Endothelial cell of umbilical vein (primary cell): ENCODE results near the gene MAN1A1. TPM values are rescaled to one million over a fixed set of nuclear protein-coding genes. Genes with fewer than 3 reads are reported as not detected.

ENCODE experiments used
- BruUV-seq: library from RNA; stranded (reverse); fragments of 400-500 nt; replicated peaks from 2 replicates; lab custom pipeline; 2021; lab: Mats Ljungman, UMichigan
- CTCF ChIA-PET: fragments of 300-600, 350-600 bp; sonication (Branson Sonifier 250); formaldehyde crosslinking; loops from one replicate; lab custom pipeline; 2021; ENCODE audit warnings: antibody characterized with exemption, inconsistent platforms; lab: Charles Lee
- POLR2A ChIA-PET: fragments of 300-600, 350-600 bp; sonication (Branson Sonifier 250); formaldehyde crosslinking; loops from one replicate; lab custom pipeline; 2021; ENCODE audit warnings: antibody characterized with exemption, inconsistent platforms; lab: Charles Lee
- DNase-seq: peaks from one replicate; pipeline ENCODE4 v3.0.0-alpha.2; 2011; ENCODE audit warnings: low read depth, low spot score
- FAIRE-seq: peaks from 2 replicates; lab custom pipeline; 2011; peaks lifted over from hg19 to GRCh38; lab: Jason Lieb, UNC
- H2AFZ ChIP-seq: 2 replicates; pipeline ENCODE4 v1.6.0; 2012; ENCODE audit warnings: low read depth, low read length, control low read depth, inconsistent platforms
- H3K27ac ChIP-seq: 2 replicates; pipeline ENCODE4 v1.5.1; 2011; ENCODE audit warnings: low read depth, mild to moderate bottlenecking, control low read depth, low read length, moderate library complexity; ENCODE audit not compliant: insufficient read depth
- H3K27me3 ChIP-seq, 2 experiments: 2 replicates each; pipeline versions ENCODE4 v1.6.0 to v1.6.1; 2011; ENCODE audit warnings: low read length in 2 of 2, mixed read lengths in 1 of 2; ENCODE audit not compliant: control insufficient read depth in 2 of 2, insufficient read depth in 2 of 2
- H3K36me3 ChIP-seq, 2 experiments: 2 replicates in 1 of 2; 3 replicates in 1 of 2; pipeline ENCODE4 v1.5.1; 2011; ENCODE audit warnings: low read length in 2 of 2, mild to moderate bottlenecking in 1 of 2, moderate library complexity in 1 of 2; ENCODE audit not compliant: control insufficient read depth in 2 of 2, insufficient read depth in 2 of 2; ENCODE audit errors: extremely low read depth in 1 of 2
- H3K4me1 ChIP-seq: 3 replicates; pipeline ENCODE4 v1.5.1; 2011; ENCODE audit warnings: mild to moderate bottlenecking, low read length; ENCODE audit not compliant: control insufficient read depth, insufficient read depth; ENCODE audit errors: extremely low read depth
- H3K4me2 ChIP-seq: 2 replicates; pipeline ENCODE4 v1.6.1; 2011; ENCODE audit warnings: low read length, control low read depth, mixed read lengths; ENCODE audit not compliant: insufficient read depth
- H3K4me3 ChIP-seq, 3 experiments: fragments of 200-600 bp in 1 of 3; sonication (generic), shearing (Covaris generic) in 1 of 3; replicated peaks in 1 of 3; 2 replicates each; pipeline ENCODE4 v1.5.1; 2011 to 2016; ENCODE audit warnings: control low read depth in 3 of 3, low read length in 3 of 3, mild to moderate bottlenecking in 2 of 3, inconsistent platforms in 1 of 3, low read depth in 1 of 3, moderate library complexity in 1 of 3; ENCODE audit not compliant: insufficient read depth in 1 of 3
- H3K79me2 ChIP-seq: 2 replicates; pipeline ENCODE4 v1.6.0; 2012; ENCODE audit warnings: low read length, inconsistent platforms; ENCODE audit not compliant: control insufficient read depth, insufficient read depth
- H3K9ac ChIP-seq: replicated peaks from 2 replicates; pipeline ENCODE3; 2011; ENCODE audit warnings: low read length, control low read depth; ENCODE audit not compliant: insufficient read depth; ENCODE audit errors: extremely low read depth
- H3K9me1 ChIP-seq: replicated peaks from 3 replicates; pipeline ENCODE4 v1.6.0; 2011; ENCODE audit warnings: mild to moderate bottlenecking, low read length; ENCODE audit not compliant: control insufficient read depth, insufficient read depth; ENCODE audit errors: extremely low read depth
- H3K9me3 ChIP-seq: replicated peaks from 2 replicates; pipeline ENCODE4 v1.5.1; 2012; ENCODE audit warnings: low read length, inconsistent platforms; ENCODE audit not compliant: control insufficient read depth, insufficient read depth
- H4K20me1 ChIP-seq: replicated peaks from 2 replicates; pipeline ENCODE3; 2011; ENCODE audit warnings: mild to moderate bottlenecking, low read length; ENCODE audit not compliant: control insufficient read depth, insufficient read depth; ENCODE audit errors: extremely low read depth
- EZH2 ChIP-seq: IDR thresholded peaks from 2 replicates; pipeline ENCODE4 v1.6.1; 2012; ENCODE audit warnings: borderline replicate concordance, low read depth, mild to moderate bottlenecking, moderate library complexity, low read length, inconsistent platforms; ENCODE audit not compliant: severe bottlenecking
- FOS ChIP-seq: IDR thresholded peaks from 2 replicates; pipeline ENCODE4 v1.6.1; 2011; ENCODE audit warnings: mild to moderate bottlenecking, low read length, moderate library complexity, borderline replicate concordance; ENCODE audit not compliant: insufficient read depth
- GATA2 ChIP-seq: IDR thresholded peaks from 2 replicates; pipeline ENCODE4 v1.7.0; 2011; ENCODE audit warnings: low read depth, mild to moderate bottlenecking, moderate library complexity, mixed read lengths, low read length; ENCODE audit not compliant: insufficient read length, insufficient read depth
- JUN ChIP-seq: IDR thresholded peaks from 2 replicates; pipeline ENCODE4 v1.6.1; 2011; ENCODE audit warnings: borderline replicate concordance, low read depth; ENCODE audit not compliant: insufficient read length, insufficient read depth
- MYC ChIP-seq: IDR thresholded peaks from one replicate; pipeline ENCODE4 v1.6.1; 2011; ENCODE audit warnings: mild to moderate bottlenecking, low read depth, low read length
- POLR2A ChIP-seq: IDR thresholded peaks from 2 replicates; pipeline ENCODE4 v1.6.1; 2012; ENCODE audit warnings: low read depth, mild to moderate bottlenecking, control low read depth, low read length
- POLR2AphosphoS5 ChIP-seq: IDR thresholded peaks from 2 replicates; pipeline ENCODE4 v1.6.1; 2012; ENCODE audit warnings: low read depth, mild to moderate bottlenecking, control low read depth, low read length, moderate library complexity; ENCODE audit not compliant: insufficient read depth
- dilution Hi-C: fragments of 300-500 bp; cut with MboI; formaldehyde crosslinking; loops from one replicate; pipeline ENCODE4 v1.15.0; 2019; ENCODE audit warnings: low sequenced_read_pairs; ENCODE audit not compliant: extremely low pct_ligation_motif_present
- intact Hi-C: fragments of 100-400 bp; cut with micrococcal nuclease; formaldehyde crosslinking; loops from one replicate; pipeline ENCODE4 v1.10.0; 2022
- polyA plus RNA-seq, 4 experiments: library from polyadenylated mRNA; depleted of rRNA in 3 of 4; stranded (reverse) in 3 of 4; unstranded in 1 of 4; fragments of >200 nt; gene quantifications; 2 replicates each; pipeline versions ENCODE4 v1.2.1 to v1.2.3, GENCODE V29; 2011 to 2012; ENCODE audit warnings: missing spikeins in 1 of 4
- total RNA-seq: library from RNA; stranded (reverse); gene quantifications from 2 replicates; pipeline ENCODE4 v1.2.3, GENCODE V29; 2021
- TF ChIP-seq, protein P1 (sequence below), 2 donors: IDR thresholded peaks; 1 replicate in 1 of 2; 2 replicates in 1 of 2; pipeline ENCODE4 v1.5.1; 2011; ENCODE audit warnings: low read length in 2 of 2, mild to moderate bottlenecking in 2 of 2, moderate library complexity in 2 of 2, control low read depth in 1 of 2, inconsistent platforms in 1 of 2, low read depth in 1 of 2; ENCODE audit not compliant: insufficient read depth in 1 of 2; ENCODE audit errors: extremely low read depth in 1 of 2
- TF ChIP-seq, protein P2 (sequence below): IDR thresholded peaks from 2 replicates; pipeline ENCODE4 v1.6.1; 2011; ENCODE audit not compliant: insufficient read depth, insufficient read length

The MAN1A1 gene
- total and polyA plus RNA-seq, 2 donors (not counting 3 experiments of a cell fraction or from before 2014, with no cell fraction given) = 3.3 to 12.9 TPM

DNA sequence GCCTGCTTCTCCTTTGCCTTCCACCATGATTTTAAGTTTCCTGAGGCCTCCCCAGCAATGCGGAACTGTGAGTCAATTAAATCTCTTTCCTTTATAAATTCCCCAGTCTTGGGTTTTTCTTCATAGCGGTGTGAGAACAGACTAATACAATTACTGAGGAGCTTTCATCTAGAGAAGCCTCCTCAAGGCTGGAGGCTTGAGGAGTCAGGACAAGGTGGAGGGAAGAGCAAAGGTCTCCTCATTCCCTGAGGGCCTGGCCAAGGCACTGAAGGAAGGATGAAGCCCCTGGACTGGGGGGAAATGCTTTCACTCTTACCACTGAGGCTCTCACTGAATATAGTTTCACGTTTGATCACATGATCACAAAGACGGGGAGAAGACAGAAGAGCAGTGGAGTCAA, 118.2 kb downstream of the MAN1A1 start:
- TF ChIP-seq GATA2 = no peak
- FAIRE-seq (no peak), DNase-seq (no peak)
- H3K27ac ChIP-seq = no peak overlapping the region
- ChIA-PET CTCF (no interaction called here), POLR2A (no interaction called here)
- no peaks in the 10 kb centered on the region for H3K27me3 ChIP-seq
- no peaks in the 10 kb centered on the region for H3K79me2 ChIP-seq
- dilution Hi-C loops (no loop called here), intact Hi-C loops (no loop called here)
- H3K9me1 ChIP-seq = no peaks in the 10 kb centered on the region
- no peak overlapping the region for H3K9ac ChIP-seq
- BruUV-seq = no TSS peak
- H3K4me3 ChIP-seq = no peak overlapping the region
- no peak overlapping the region for H3K4me2 ChIP-seq
- no peaks in the 10 kb centered on the region for H4K20me1 ChIP-seq
- no peaks in the 10 kb centered on the region for H3K9me3 ChIP-seq
- H3K4me1 ChIP-seq = no peaks in the 10 kb centered on the region
- H2AFZ ChIP-seq = no peak overlapping the region
- H3K36me3 ChIP-seq = no peaks in the 10 kb centered on the region

DNA sequence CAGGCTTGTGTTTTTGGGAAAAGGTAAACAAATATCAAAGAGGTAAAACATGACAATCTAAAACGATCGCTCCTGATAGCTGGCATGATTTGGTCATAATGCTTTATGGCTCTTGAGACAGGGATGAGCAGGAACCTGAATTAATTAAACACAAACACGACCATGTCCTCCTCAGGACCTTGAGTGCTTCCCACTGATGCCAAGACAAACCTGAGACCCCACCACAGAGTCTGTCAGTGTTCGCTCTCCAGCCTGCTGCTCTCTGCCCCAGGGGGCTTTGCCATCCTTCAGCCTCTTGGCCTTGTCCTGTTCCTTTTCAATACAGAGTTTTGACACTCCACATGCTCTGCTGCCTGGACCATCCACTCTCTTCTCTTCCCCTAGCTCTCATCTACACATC, 119.4 kb downstream of the MAN1A1 start:
- H3K9me1 ChIP-seq = no peaks in the 10 kb centered on the region
- no peak for TF ChIP-seq FOS
- no peak for TF ChIP-seq POLR2AphosphoS5
- TF ChIP-seq JUN = no peak
- TF ChIP-seq, protein P1, sequence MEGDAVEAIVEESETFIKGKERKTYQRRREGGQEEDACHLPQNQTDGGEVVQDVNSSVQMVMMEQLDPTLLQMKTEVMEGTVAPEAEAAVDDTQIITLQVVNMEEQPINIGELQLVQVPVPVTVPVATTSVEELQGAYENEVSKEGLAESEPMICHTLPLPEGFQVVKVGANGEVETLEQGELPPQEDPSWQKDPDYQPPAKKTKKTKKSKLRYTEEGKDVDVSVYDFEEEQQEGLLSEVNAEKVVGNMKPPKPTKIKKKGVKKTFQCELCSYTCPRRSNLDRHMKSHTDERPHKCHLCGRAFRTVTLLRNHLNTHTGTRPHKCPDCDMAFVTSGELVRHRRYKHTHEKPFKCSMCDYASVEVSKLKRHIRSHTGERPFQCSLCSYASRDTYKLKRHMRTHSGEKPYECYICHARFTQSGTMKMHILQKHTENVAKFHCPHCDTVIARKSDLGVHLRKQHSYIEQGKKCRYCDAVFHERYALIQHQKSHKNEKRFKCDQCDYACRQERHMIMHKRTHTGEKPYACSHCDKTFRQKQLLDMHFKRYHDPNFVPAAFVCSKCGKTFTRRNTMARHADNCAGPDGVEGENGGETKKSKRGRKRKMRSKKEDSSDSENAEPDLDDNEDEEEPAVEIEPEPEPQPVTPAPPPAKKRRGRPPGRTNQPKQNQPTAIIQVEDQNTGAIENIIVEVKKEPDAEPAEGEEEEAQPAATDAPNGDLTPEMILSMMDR (IDR thresholded peaks at IDR 0.05; ENCODE audit: extremely low read depth in 1 of 2, insufficient read depth in 1 of 2, low read depth in 1 of 2, low read length in 2 of 2) = no peak
- TF ChIP-seq GATA2 = no peak
- TF ChIP-seq EZH2 = no peak
- no peak for TF ChIP-seq POLR2A
- TF ChIP-seq, protein P2, sequence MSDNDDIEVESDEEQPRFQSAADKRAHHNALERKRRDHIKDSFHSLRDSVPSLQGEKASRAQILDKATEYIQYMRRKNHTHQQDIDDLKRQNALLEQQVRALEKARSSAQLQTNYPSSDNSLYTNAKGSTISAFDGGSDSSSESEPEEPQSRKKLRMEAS = no peak
- no peak for TF ChIP-seq MYC
- H3K27ac ChIP-seq = no peak overlapping the region
- DNase-seq (no peak), FAIRE-seq (no peak)
- H4K20me1 ChIP-seq = no peaks in the 10 kb centered on the region
- no peaks in the 10 kb centered on the region for H3K36me3 ChIP-seq
- no peaks in the 10 kb centered on the region for H3K9me3 ChIP-seq
- no peaks in the 10 kb centered on the region for H3K4me1 ChIP-seq
- no peak overlapping the region for H3K4me3 ChIP-seq
- ChIA-PET CTCF (no interaction called here), POLR2A (no interaction called here)
- no peak overlapping the region for H3K9ac ChIP-seq
- no peak overlapping the region for H2AFZ ChIP-seq
- BruUV-seq = no TSS peak
- dilution Hi-C loops (no loop called here), intact Hi-C loops (no loop called here)
- H3K79me2 ChIP-seq = no peaks in the 10 kb centered on the region
- no peaks in the 10 kb centered on the region for H3K27me3 ChIP-seq
- no peak overlapping the region for H3K4me2 ChIP-seq
